Cerebellar cortex (tissue), 1 donor: ENCODE results near the gene EYA4.

ENCODE experiments used
- DNase-seq: peaks from one replicate; pipeline ENCODE4 v3.0.0-alpha.2; 2015; ENCODE audit warnings: low spot score

The EYA4 gene, protein sequence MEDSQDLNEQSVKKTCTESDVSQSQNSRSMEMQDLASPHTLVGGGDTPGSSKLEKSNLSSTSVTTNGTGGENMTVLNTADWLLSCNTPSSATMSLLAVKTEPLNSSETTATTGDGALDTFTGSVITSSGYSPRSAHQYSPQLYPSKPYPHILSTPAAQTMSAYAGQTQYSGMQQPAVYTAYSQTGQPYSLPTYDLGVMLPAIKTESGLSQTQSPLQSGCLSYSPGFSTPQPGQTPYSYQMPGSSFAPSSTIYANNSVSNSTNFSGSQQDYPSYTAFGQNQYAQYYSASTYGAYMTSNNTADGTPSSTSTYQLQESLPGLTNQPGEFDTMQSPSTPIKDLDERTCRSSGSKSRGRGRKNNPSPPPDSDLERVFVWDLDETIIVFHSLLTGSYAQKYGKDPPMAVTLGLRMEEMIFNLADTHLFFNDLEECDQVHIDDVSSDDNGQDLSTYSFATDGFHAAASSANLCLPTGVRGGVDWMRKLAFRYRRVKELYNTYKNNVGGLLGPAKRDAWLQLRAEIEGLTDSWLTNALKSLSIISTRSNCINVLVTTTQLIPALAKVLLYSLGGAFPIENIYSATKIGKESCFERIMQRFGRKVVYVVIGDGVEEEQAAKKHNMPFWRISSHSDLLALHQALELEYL

DNA sequence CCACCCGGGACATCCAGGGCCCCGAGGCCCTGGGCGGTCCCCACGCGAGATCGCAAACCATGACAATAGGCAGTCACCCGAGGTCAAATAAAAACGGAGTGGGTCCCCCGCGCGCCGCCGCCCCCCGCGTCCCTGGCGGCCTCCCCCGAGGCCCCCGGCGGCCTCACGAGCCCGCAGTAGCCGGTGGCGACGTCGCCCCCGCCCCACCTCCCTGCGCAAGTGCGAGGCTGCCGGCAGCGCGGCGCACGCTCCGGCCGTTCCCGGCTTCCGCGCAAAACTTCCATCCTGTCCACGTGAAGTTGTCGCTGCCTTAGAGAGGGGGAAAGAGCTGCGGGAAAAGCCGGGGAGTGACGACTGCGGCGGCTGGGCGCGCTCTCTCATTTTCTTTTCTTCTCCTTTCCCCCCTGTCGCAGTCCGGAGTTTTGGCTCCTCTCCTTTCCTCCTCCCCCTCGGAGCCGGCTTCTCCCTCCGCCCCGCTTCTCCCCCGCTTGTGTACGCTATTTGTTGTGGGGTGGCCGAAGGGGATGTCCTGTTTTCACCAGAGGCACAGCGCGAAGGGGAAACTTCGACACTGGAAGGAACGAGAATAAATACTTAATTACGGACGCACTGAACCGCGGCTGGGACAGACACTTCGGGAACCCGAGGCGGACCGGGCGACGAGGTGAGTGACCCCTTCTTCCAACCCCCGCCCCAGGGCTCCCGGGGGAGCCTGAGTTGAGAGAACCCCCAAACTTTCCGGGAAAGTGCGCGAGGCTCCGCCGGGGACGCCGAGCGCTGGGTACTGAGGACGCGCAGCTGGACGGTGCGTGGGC is at the start of gene EYA4:
Gene EYA4 (plus strand): TSS at position 272 of the 815 bp plus-strand sequence. CDS start 33,424 bp downstream, outside the sequence.
- no peak for DNase-seq

DNA sequence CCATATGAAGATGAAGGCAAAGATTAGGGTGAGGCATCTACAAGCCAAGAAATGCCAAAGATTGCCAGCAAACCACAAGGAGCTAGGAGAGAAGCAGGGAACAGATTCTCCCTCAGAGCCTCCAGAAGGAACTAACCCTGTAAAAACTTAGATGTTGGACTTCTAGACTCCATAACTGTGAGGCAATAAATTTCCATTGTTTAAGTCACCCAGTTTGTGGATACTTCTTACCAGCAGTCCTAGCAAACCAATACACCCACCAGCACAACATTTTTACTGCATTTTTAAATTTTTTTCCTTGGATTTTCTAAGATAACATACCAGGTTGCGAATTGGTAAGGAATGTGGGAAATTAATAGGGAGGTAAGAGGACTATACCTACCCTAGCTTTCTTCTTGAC is 47.8 kb upstream of the EYA4 start:
- DNase-seq, result no peak

DNA sequence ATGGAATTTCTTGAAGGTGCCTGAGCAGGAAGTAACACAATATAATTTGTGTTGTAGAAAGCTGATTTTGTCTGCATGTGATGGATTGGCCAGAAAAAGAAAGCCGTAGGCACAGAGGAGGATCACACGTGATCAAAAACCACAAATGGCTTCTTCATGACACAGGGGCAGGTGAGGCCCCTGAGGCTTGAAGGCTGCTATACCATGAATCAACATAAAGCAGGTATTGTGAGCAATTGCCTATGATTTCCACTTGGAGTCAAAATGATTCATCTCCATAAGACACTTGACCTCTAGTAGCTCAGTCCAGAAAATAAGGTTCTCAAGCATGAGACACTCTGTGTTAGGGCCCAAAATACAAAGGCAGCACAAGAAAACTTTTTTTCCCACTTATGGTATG is 42.4 kb upstream of the EYA4 start:
- no peak for DNase-seq

DNA sequence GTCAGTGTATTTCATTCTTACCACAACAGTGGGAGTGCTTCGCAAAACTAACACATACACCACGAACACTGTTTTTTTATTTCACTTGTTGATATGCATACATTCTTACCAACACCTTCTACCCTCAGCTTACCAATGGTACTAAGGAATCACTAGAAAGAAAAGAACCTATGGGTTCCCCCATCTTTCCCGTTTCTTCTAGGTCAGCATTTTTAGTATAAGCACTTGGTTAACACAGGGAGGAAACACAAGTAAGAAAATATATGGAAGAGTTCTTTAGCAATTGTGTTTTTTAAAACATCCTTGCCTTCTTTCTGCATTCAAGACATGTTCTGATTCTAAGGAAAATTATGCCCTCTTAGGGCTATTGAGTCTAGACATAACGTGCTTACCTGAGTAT is 39.9 kb upstream of the EYA4 start:
- DNase-seq, result no peak

DNA sequence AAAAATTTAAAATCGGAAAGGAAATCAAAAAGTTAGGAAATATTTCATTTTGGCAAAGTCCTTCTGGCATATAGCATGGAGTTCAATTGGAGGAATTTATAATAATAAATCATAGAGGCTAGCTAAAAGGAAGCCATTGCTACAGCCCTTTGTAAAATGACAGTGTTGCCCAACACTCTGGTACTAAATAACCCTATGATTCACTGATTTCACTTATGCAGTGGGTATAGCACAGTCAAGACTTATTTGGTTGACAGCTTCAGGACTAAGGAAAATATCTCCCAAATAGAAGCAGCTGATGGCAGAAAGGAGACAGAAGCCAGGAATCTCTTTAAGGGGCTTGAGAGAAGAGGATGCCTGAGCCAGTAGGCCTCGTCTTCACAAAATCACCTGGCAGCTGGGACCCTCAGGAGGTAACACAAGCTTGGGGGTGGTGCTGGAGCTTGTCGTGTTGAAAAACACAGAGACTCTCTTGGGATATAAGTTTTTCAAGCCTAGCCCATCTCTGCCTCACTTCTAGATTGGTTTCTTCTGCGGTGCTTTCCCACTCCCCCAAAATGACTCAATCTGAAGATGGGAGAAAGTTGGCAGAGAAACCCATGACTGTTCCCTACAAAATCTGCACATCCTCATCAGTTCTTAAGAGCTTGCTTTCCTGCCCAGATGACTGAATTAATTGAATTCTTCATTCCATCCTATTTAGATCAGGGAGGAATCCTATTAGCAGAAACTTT is 38.4 kb upstream of the EYA4 start:
- DNase-seq, result no peak

DNA sequence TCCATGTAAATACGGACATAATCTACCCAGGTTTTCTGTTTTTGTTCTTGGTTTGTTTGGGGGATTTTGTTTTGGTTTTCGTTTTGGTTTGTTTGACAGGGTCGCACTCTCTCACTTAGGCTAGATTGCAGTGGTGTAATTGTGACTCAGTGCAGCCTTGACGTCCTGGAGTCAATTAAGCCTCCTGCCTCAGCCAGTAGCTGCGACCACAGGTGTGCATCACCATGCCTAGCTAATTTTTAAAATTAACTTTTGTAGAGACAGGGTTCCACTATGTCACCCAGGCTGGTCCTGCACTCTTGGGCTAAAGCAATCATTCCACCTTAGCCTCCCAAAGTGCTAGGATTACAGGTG is 37.8 kb upstream of the EYA4 start:
- no peak for DNase-seq

DNA sequence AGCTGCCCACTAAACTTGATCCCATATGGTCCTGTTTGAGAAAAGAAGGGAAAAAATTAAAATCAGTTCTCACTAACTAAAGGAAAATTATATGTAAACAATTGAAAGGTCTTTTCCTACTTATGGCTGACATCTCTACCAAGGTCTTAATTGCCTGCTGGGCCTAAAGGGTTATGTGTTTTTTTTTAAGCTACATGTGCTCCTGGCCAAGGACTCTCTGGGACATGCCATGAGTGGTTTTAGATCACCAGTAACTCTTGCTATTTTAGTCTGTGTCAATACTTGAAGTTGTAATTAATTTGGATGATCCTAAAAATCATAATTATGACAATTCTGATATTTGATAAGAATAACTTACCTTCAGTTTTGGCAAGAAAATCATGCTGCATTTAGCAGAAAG is 35.9 kb upstream of the EYA4 start:
- DNase-seq, result no peak

DNA sequence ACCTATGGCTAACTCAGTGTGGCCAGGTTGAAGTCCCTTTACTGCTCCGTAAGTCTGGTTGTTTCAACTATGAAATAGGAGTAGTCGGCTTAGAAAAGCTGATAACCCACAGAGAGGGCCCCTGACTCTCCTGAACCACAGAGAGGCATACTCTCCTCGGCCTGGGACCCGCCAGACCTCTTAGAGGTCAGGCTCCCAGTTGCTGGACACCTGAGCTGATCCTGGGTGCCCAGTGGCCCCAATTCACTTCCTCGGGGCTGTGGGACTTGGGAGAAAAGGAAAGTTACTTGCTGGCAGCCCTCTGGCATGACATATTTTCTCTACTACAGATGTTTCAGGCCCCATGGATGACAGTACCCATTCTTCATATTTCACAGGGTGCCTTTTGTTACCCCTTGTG is 34.2 kb upstream of the EYA4 start:
- DNase-seq, result no peak

DNA sequence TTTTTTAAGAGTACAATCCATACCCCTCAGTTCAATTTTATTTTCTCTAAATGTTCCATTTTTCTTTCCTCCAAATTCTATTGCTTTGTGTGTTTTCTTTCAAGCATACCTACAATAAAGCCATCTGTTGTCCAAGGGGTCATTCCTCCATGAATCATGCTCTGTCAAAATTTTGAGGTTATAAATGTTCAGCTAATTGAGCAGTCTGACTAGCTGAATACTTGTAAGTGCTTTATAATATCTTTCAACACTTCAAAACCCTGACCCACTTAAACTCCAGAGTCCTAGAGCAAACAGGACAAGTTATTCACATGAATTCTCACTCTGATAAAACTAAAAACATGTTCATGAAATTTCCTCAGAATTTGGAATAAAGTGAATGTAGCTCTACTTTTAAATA is 33.4 kb upstream of the EYA4 start:
- no peak for DNase-seq

DNA sequence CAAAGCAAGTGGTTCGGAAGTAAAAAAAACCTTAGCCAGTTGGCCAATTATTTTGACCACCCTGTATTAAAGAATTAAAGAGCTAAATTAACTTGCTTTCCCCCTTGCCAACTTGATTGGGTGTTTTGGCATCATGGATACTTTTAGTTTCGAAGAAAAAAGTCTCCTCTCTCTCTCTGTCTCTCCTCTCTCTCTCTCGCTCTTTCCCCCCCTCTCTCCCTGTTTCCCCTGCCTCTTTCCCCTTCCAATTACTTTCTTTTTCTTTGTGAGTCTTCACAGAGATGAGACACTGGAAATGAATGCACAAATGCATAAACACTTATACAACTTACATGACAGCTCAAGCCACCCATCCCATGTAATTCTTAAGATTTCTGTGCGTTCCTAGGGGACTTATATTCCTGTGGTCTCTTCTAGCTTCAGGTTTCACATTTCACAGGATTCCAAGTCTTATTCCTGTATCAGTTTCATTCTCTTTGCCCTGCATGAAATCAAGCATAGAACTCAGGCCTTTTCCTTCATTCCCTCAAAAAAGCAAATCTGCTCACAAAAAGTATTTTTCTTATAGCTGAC is 32.9 kb upstream of the EYA4 start:
- DNase-seq, result no peak

DNA sequence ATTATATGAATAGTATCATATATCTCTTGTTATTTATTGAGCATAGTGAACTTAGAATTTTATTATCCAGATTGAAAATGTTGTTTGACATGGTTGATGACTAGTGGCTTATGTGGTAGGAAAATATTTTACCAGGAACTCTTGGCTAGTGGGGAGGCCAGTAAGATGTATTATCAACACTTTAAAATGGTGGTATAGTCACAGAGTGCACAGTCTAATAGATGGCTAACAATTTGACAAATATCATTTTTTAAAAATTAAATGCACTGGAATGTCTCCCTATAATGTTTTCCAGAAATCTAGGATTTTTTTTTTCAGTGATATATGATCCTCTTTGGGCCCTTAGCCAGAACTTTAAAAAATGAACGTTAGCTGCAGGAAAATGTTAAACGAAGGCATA is 26.9 kb upstream of the EYA4 start:
- no peak for DNase-seq

DNA sequence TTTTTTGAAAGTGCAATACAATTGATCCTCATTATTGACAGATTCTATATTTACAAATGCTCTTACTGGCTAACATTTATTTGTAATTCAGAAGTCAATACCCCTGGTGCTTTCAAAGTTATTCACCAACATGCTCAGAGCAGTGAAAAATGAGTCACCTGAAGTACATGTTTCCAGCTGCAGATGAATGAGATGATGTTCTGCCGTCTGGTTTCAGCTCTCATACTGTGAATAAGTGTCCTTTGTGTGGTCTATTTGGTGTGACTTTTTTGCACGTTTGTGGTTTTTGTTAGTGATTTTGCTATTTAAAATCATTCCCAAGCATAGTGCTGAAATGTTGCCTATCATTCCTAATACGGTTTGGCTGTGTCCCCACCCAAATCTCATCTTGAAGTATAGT is 22.3 kb upstream of the EYA4 start:
- no peak for DNase-seq

DNA sequence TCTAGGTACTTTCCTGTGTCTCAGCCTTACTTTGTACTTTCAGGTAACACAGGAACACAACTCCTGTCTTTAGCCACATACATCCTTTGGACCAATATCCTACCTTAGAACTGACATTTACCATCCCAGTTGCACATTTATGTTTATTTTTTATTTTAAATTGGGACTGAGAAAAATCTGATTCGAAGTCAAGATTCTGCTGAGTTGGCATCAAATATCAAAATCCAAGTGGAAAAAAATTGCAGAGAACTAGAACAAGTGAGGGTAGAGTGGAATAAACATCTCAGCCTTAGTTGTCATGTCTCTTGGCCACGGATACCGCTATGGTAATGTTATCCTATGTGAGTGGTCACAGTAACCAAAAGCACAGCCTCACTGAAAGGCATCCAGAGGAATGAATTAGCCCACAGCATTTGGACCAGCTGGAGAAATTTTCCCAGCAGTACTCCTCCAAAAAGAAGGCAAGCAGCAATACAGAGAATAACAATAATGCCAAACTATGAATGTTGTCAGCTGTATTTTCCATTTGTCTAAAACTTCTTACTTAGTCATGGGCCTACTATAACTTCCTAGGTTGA is 17.6 kb upstream of the EYA4 start:
- DNase-seq, result no peak

DNA sequence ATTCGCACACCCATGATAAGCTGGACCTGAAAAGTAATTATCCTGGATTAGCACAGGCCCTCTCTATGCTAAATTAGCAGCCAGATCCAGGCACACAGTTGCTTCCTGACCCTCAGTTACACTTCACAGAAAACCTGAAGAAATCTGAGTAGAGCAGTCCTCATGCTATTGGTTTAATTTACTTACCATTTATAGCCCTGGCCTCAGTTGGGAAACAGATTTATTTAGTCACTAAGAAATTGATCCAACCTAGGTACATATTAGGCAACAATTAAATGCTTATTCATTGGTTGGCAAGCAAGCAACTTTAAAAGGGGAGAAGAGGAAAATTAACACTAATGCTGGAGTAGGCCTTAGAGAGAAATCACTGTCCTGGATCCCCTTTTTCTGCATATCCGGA is 15.6 kb upstream of the EYA4 start:
- no peak for DNase-seq

DNA sequence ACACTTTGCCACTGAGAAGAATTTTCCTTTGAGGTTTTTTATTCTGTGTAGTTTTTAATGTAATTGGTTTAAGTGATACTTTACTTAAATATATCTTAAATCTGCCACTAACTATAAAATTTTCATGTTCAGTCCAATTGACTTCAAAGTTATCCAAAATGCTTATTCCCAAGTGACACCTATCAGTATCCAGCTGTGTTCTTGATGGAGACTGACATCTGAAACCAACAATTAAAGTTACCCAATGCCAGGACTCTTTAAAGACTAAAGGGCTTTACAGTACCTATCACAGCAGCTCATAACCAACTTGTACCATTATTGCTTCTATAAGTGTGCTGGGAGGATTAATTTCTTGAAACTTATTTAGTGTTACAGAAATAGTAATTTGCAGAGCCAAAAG is 13.8 kb upstream of the EYA4 start:
- no peak for DNase-seq

DNA sequence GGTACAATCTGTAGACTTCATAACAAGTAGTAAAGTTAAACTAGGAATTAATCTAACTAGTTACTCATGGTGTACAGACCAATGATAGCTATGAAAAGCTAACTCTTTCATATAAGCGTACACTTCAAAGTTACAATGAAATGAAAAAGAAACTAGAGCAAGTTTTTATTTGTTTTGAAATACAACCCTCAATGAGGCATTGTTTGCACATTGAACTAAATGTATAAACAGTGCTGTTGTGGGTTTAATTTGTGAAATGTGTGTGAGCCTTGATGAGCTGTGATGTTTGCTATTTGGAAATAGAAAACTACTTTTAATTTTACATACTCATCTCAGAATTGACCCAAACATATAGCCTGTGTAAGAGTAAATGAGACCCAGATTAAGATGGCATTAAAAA is 11.1 kb upstream of the EYA4 start:
- DNase-seq, result no peak

DNA sequence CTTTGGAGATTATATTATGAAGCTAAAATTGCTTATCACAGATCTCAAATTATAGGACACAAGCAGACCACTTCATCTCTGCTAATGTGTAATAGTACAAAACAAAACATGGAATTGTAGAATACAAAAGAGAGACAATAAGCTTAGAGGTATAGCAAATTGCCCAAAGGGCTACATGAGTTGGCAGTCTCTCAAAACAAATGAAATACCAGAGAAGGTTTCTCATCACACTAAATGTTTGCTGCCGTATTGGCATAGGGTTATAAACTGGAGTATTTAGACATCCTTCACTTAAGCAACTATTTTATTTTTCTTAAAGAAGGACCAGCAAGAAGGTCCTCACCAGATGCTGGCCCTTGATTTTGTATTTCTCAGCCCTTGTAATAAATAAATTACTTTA is 5.9 kb upstream of the EYA4 start:
- no peak for DNase-seq

DNA sequence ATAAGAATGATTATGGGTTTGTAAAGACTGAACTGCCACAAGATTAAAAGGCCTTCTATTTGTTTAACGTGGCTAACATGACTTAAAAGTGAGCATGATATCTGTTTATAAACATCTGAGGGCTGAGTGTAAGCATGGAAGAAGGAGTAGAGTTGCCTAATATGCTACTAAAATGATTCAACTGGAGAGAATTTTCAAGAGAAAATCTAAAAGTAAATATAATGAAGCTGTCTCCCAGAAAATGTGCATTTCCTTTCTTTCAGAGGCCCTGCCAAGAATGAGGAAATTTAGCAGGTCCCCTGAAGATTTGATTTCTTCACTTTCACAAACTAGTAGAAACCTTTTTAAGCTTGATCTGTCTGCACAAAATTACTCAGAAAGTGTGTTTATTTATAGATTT is 4.2 kb upstream of the EYA4 start:
- no peak for DNase-seq

DNA sequence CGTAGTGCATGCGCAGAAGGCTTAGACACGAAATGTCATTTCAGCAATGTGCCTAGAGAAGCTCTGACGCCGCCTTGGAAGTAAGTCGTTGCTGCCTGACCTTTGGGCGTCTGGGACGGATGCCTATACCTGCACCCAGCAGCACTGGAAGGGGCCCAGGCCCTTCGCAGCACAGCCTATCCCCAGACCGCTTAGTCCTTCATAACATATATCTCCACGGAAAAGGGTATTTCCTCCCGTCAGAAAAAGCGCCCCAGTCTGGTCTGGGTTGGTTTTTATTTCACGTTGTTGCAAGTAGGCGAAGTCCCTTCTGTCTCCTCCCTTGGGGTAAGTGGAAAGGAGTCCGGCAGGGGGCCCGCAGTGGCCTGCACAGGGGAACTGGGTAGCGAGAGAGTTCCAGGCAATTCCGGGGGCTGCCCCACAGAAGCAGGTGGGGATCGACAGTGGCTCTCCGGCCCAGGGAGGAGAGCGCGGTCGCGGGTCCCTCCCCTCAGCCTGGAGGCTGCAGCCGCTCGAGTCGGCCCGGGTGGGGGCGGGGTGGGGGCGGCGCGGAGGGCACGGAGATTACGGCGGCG is 559 bp upstream of the EYA4 start:
- DNase-seq, result no peak

DNA sequence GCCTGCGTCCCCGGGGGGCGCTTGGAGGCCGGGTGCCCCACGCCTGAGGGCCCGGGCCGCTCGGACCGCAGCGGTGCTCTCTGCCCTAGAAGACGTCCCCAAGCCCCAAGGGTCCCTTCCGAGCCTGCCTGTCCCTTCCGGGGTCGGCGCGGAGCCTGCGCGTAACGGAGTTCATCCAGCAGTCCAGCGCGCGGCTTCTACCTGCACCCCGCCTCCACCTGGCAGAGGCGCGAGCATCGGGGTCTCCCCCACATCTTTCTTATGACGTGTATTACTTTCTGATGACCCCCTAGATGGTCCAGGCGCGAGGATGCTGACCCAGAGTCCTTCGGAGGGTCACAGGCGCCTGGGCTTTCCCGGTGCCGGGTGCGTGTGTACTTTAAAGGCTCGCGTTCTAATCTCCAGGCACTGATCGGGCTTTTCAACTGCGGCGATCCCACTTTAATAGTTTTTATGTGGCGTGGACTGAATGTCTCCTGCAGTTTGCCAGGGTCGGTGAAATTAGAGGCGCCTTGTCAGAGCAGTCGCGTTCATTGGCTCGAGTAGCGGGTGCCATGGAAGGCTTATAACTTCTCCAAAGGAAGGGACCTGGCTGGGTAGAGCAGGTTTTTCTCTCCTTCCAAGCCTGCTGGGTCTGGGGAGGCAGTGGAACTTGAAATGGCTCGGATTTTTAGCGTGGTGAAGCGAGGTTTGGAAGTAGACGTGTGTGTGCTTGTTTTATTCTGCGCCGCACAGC is 912 bp downstream of the EYA4 start:
- DNase-seq, result no peak
